GM12878 (cell line): ENCODE results near the gene FBXL17. TPM values are rescaled to one million over a fixed set of nuclear protein-coding genes. Genes with fewer than 3 reads are reported as not detected.

Source experiments
- ATAC-seq: fragments of 200-7000 bp; cut with Tn5 transposase; 3 replicates; pipeline ENCODE4 v1.9.1; 2020; ENCODE audit warnings: mild to moderate bottlenecking, moderate library complexity
- BruUV-seq: library from RNA; stranded (reverse); fragments of 400-500 nt; replicated peaks from 2 replicates; lab custom pipeline; 2021; lab: Mats Ljungman, UMichigan
- CTCF ChIA-PET: fragments of 300-600 bp; sonication (Branson Sonifier 250); formaldehyde crosslinking; extraction: SDS; loops from one replicate; lab custom pipeline; 2021; ENCODE audit warnings: inconsistent platforms; lab: Yijun Ruan, JAX
- POLR2A ChIA-PET: fragments of 350-600 bp; formaldehyde crosslinking; extraction: SDS; loops from one replicate; lab custom pipeline; 2021; ENCODE audit warnings: inconsistent platforms; lab: Charles Lee
- RAD21 ChIA-PET: fragments of 300-600 bp; sonication (Branson Sonifier 250); formaldehyde crosslinking; loops from one replicate; lab custom pipeline; 2023; ENCODE audit warnings: antibody characterized with exemption; ENCODE audit not compliant: unreplicated experiment; lab: Charles Lee
- SMC1A ChIA-PET: fragments of 300-600 bp; sonication (Branson Sonifier 250); formaldehyde crosslinking; loops from one replicate; lab custom pipeline; 2023; ENCODE audit not compliant: unreplicated experiment, uncharacterized antibody; lab: Charles Lee
- DNase-seq: peaks from one replicate; pipeline ENCODE4 v3.0.0-alpha.2; 2011; ENCODE audit warnings: low read depth, low spot score
- FAIRE-seq: peaks from 3 replicates; lab custom pipeline; 2011; peaks lifted over from hg19 to GRCh38; lab: Jason Lieb, UNC
- H2AFZ ChIP-seq: 2 replicates; pipeline ENCODE4 v1.6.0; 2011; ENCODE audit warnings: low read depth, low read length, control low read depth; ENCODE audit not compliant: control insufficient read depth
- H3K27ac ChIP-seq: 2 replicates; pipeline ENCODE4 v1.5.1; 2011; ENCODE audit warnings: control low read depth; ENCODE audit not compliant: control insufficient read depth, insufficient read depth
- H3K27me3 ChIP-seq, 2 experiments: replicated peaks in 1 of 2; 2 replicates each; pipeline versions ENCODE4 v1.6.0 to v1.6.1; 2011; ENCODE audit warnings: low read length in 1 of 2; ENCODE audit not compliant: control insufficient read depth in 2 of 2, insufficient read depth in 2 of 2
- H3K36me3 ChIP-seq, 2 experiments: 2 replicates each; pipeline ENCODE4 v1.5.1; 2011; ENCODE audit warnings: low read length in 1 of 2; ENCODE audit not compliant: control insufficient read depth in 2 of 2, insufficient read depth in 2 of 2
- H3K4me1 ChIP-seq: 2 replicates; pipeline ENCODE4 v1.6.1; 2011; ENCODE audit warnings: mild to moderate bottlenecking, low read length, moderate library complexity, mixed read lengths; ENCODE audit not compliant: control insufficient read depth, insufficient read depth
- H3K4me2 ChIP-seq: 2 replicates; pipeline ENCODE4 v1.6.0; 2011; ENCODE audit warnings: control low read depth; ENCODE audit not compliant: control insufficient read depth, insufficient read depth
- H3K4me3 ChIP-seq: fragments of 200-600 bp; sonication (generic); 2 replicates; pipeline ENCODE4 v1.5.1; 2016
- H3K79me2 ChIP-seq: 2 replicates; pipeline ENCODE4 v1.6.0; 2011; ENCODE audit warnings: low read length; ENCODE audit not compliant: control insufficient read depth, insufficient read depth
- H3K9ac ChIP-seq: 2 replicates; pipeline ENCODE4 v1.8.0; 2011; ENCODE audit warnings: low read length, control low read depth, mixed read lengths; ENCODE audit not compliant: control insufficient read depth, insufficient read depth
- H3K9me3 ChIP-seq: replicated peaks from 3 replicates; pipeline ENCODE4 v1.5.1; 2011; ENCODE audit warnings: mild to moderate bottlenecking, low read length; ENCODE audit not compliant: control insufficient read depth, insufficient read depth
- H4K20me1 ChIP-seq: 2 replicates; pipeline ENCODE4 v1.6.0; 2011; ENCODE audit not compliant: control insufficient read depth, insufficient read depth
- BCL11A ChIP-seq: IDR thresholded peaks from 2 replicates; pipeline ENCODE4 v1.6.1; 2011; ENCODE audit warnings: low read depth, low read length
- CBX3 ChIP-seq: fragments of 200-600 bp; sonication (generic); IDR thresholded peaks from 2 replicates; pipeline ENCODE4 v1.6.1; 2016; ENCODE audit warnings: low read depth, borderline replicate concordance
- EP300 ChIP-seq, 2 experiments: fragments of 150-350 bp in 1 of 2; IDR thresholded peaks; 2 replicates each; pipeline ENCODE4 v1.6.1; 2011 to 2012; ENCODE audit warnings: low read depth in 2 of 2, low read length in 2 of 2, borderline replicate concordance in 1 of 2, improper control_type of control experiment in 1 of 2, inconsistent platforms in 1 of 2; ENCODE audit not compliant: control insufficient read depth in 1 of 2
- JUND ChIP-seq: IDR thresholded peaks from 2 replicates; pipeline ENCODE4 v1.6.1; 2012; ENCODE audit warnings: low read depth, mild to moderate bottlenecking, low read length, improper control_type of control experiment, moderate library complexity
- LARP7 ChIP-seq: fragments of 450-650 bp; IDR thresholded peaks from 2 replicates; pipeline ENCODE4 v1.6.1; 2017; ENCODE audit warnings: mild to moderate bottlenecking
- MEF2A ChIP-seq: IDR thresholded peaks from 2 replicates; pipeline ENCODE4 v1.6.1; 2011; ENCODE audit warnings: low read depth, mild to moderate bottlenecking, low read length, moderate library complexity; ENCODE audit not compliant: insufficient read depth
- SUZ12 ChIP-seq: fragments of 200-600 bp; sonication (generic); IDR thresholded peaks from one replicate; pipeline ENCODE4 v1.6.1; 2018; ENCODE audit warnings: antibody characterized with exemption, mild to moderate bottlenecking; ENCODE audit not compliant: unreplicated experiment
- WGBS: methylation state at CpG from one replicate; pipeline ENCODE4 v1.1.6; 2016; ENCODE audit warnings: low lambda C conversion rate; ENCODE audit not compliant: insufficient replicate concordance, insufficient coverage; ENCODE audit errors: missing lambda C conversion rate; 5-methylcytosine and 5-hydroxymethylcytosine counted together
- in situ Hi-C: fragments of 300-500 bp; cut with MboI; formaldehyde crosslinking; loops from 9 replicates; pipeline ENCODE4 v1.14.3; 2018; ENCODE audit warnings: mixed read lengths
- intact Hi-C: fragments of 100-400 bp; cut with micrococcal nuclease; formaldehyde crosslinking; loops from one replicate; pipeline ENCODE4 v1.14.2; 2022; ENCODE audit not compliant: unreplicated experiment
- polyA plus RNA-seq, 11 experiments: library from polyadenylated mRNA; depleted of rRNA in 4 of 11; unstranded in 6 of 11; stranded (reverse) in 5 of 11; fragments of >200 nt; fragmentation: Nextera tagmentation in 4 of 11; fragmentation: Illumina TruSeq in 1 of 11; extraction: Ambion mirVana in 4 of 11; extraction: Trizol in 1 of 11; gene quantifications; 1 replicate in 1 of 11; 2 replicates in 10 of 11; pipeline versions ENCODE4 v1.2.1 to v1.2.3, GENCODE V29; 2011 to 2016; ENCODE audit warnings: inconsistent platforms in 2 of 11, missing spikeins in 2 of 11, low read depth in 1 of 11
- total RNA-seq, 4 experiments: library from RNA; depleted of rRNA in 3 of 4; stranded (reverse); fragments of >200 nt in 3 of 4; fragmentation: Illumina TruSeq in 1 of 4; extraction: Trizol in 1 of 4; gene quantifications; 2 replicates each; pipeline versions ENCODE4 v1.2.1 to v1.2.3, GENCODE V29; 2013 to 2021
- TF ChIP-seq, protein P1 (sequence below): IDR thresholded peaks from 2 replicates; pipeline ENCODE4 v1.6.1; 2012; ENCODE audit warnings: low read depth, low read length, improper control_type of control experiment
- TF ChIP-seq, protein P2 (sequence below), 3 experiments: IDR thresholded peaks in 2 of 3; conservative IDR thresholded peaks in 1 of 3; 2 replicates each; pipeline ENCODE4 v1.5.1; 2011; ENCODE audit warnings: low read depth in 3 of 3, low read length in 3 of 3, mild to moderate bottlenecking in 3 of 3, control low read depth in 2 of 3, moderate library complexity in 2 of 3, inconsistent platforms in 1 of 3, mixed read lengths in 1 of 3; ENCODE audit not compliant: control insufficient read depth in 2 of 3, insufficient read depth in 1 of 3; ENCODE audit errors: extremely low read depth in 1 of 3
- TF ChIP-seq, protein P3 (sequence below): fragments of 450-650 bp; IDR thresholded peaks from 2 replicates; pipeline ENCODE4 v1.6.1; 2017; ENCODE audit warnings: mild to moderate bottlenecking, moderate library complexity
- TF ChIP-seq, protein P4 (sequence below): fragments of 450-650 bp; formaldehyde crosslinking; IDR thresholded peaks from 2 replicates; pipeline ENCODE4 v1.4.0; 2020; ENCODE audit warnings: mild to moderate bottlenecking, moderate library complexity

The FBXL17 gene
- total and polyA plus RNA-seq, 10 of the 15 experiments (the other 5 are each of a cell fraction or from before 2014, with no cell fraction given): 0.88 to 9.0 (median 4.4) TPM

DNA sequence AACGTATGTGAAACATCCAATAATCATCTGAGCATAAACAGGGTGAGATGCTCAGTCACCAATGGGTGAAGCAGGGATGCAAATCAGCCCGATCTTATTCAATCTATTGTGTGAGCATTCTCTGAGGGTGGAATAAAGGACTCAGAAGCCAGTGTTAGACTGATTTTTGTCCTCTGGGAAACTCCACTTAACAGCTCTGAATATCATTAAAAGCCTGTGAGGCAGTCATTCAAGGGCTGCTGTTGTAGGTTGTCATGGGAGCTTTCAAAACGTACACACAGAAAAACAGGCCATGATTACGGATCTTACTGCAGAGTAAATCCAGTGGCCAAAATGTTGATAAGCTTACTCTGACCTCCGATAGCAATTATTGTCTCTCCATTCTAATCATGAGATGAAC lies 444.7 kb downstream of the FBXL17 start (continued):
- no peak for TF ChIP-seq JUND
- TF ChIP-seq, protein P1, sequence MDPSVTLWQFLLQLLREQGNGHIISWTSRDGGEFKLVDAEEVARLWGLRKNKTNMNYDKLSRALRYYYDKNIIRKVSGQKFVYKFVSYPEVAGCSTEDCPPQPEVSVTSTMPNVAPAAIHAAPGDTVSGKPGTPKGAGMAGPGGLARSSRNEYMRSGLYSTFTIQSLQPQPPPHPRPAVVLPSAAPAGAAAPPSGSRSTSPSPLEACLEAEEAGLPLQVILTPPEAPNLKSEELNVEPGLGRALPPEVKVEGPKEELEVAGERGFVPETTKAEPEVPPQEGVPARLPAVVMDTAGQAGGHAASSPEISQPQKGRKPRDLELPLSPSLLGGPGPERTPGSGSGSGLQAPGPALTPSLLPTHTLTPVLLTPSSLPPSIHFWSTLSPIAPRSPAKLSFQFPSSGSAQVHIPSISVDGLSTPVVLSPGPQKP: no peak

DNA sequence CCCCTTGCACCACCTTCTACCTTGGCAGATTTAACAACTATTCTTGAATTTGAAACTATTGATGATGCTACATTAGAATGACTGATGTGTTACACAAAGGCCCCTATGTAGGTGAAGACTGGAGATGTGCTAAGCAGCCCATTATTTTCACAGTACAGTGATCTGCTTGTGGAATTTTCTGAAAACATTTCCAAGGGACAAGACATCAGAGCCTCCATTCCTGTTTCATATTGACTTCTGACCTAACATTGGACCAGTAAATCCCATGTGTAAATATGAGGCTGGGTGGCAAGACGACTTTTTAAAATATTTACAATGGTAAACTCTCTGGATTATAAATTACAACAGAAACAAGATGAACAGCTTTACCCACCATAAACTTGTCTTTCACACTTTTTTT lies 445.4 kb downstream of the FBXL17 start:
- RAD21 ChIA-PET: no interaction called here
- Histone ChIP-seq H2AFZ (no peak overlapping the region), H4K20me1 (no peaks in the 10 kb centered on the region), H3K4me2 (no peak overlapping the region), H3K4me3 (no peak overlapping the region), H3K4me1 (no peaks in the 10 kb centered on the region), H3K9me3 (no peaks in the 10 kb centered on the region), H3K27me3 (no peaks in the 10 kb centered on the region), H3K27ac (no peak overlapping the region), H3K9ac (no peak overlapping the region), H3K36me3 (no peaks in the 10 kb centered on the region), H3K79me2 (no peaks in the 10 kb centered on the region)
- WGBS: 44% methylated on average over 1 of the region's 1 CpG
- no TSS peak for BruUV-seq
- FAIRE-seq (no peak), ATAC-seq (no peak), DNase-seq (no peak)
- intact Hi-C loops (no loop called here), in situ Hi-C loops (no loop called here)
- CTCF ChIA-PET: no interaction called here
- POLR2A ChIA-PET: no interaction called here
- SMC1A ChIA-PET: no interaction called here
- TF ChIP-seq, protein P2, sequence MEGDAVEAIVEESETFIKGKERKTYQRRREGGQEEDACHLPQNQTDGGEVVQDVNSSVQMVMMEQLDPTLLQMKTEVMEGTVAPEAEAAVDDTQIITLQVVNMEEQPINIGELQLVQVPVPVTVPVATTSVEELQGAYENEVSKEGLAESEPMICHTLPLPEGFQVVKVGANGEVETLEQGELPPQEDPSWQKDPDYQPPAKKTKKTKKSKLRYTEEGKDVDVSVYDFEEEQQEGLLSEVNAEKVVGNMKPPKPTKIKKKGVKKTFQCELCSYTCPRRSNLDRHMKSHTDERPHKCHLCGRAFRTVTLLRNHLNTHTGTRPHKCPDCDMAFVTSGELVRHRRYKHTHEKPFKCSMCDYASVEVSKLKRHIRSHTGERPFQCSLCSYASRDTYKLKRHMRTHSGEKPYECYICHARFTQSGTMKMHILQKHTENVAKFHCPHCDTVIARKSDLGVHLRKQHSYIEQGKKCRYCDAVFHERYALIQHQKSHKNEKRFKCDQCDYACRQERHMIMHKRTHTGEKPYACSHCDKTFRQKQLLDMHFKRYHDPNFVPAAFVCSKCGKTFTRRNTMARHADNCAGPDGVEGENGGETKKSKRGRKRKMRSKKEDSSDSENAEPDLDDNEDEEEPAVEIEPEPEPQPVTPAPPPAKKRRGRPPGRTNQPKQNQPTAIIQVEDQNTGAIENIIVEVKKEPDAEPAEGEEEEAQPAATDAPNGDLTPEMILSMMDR (IDR thresholded peaks at IDR 0.05 in 2 of 3, conservative IDR thresholded peaks at IDR 0.05 in 1 of 3; ENCODE audit: control insufficient read depth in 2 of 3, extremely low read depth in 1 of 3, insufficient read depth in 1 of 3, low read depth in 3 of 3, low read length in 3 of 3): no peak
- no peak for TF ChIP-seq BCL11A
- TF ChIP-seq SUZ12: no peak
- no peak for TF ChIP-seq MEF2A
- no peak for TF ChIP-seq EP300 (IDR thresholded peaks at IDR 0.05; ENCODE audit: borderline replicate concordance in 1 of 2, control insufficient read depth in 1 of 2, low read depth in 2 of 2, low read length in 2 of 2)
- TF ChIP-seq, protein P3, sequence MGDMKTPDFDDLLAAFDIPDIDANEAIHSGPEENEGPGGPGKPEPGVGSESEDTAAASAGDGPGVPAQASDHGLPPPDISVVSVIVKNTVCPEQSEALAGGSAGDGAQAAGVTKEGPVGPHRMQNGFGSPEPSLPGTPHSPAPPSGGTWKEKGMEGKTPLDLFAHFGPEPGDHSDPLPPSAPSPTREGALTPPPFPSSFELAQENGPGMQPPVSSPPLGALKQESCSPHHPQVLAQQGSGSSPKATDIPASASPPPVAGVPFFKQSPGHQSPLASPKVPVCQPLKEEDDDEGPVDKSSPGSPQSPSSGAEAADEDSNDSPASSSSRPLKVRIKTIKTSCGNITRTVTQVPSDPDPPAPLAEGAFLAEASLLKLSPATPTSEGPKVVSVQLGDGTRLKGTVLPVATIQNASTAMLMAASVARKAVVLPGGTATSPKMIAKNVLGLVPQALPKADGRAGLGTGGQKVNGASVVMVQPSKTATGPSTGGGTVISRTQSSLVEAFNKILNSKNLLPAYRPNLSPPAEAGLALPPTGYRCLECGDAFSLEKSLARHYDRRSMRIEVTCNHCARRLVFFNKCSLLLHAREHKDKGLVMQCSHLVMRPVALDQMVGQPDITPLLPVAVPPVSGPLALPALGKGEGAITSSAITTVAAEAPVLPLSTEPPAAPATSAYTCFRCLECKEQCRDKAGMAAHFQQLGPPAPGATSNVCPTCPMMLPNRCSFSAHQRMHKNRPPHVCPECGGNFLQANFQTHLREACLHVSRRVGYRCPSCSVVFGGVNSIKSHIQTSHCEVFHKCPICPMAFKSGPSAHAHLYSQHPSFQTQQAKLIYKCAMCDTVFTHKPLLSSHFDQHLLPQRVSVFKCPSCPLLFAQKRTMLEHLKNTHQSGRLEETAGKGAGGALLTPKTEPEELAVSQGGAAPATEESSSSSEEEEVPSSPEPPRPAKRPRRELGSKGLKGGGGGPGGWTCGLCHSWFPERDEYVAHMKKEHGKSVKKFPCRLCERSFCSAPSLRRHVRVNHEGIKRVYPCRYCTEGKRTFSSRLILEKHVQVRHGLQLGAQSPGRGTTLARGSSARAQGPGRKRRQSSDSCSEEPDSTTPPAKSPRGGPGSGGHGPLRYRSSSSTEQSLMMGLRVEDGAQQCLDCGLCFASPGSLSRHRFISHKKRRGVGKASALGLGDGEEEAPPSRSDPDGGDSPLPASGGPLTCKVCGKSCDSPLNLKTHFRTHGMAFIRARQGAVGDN: no peak
- TF ChIP-seq, protein P4, sequence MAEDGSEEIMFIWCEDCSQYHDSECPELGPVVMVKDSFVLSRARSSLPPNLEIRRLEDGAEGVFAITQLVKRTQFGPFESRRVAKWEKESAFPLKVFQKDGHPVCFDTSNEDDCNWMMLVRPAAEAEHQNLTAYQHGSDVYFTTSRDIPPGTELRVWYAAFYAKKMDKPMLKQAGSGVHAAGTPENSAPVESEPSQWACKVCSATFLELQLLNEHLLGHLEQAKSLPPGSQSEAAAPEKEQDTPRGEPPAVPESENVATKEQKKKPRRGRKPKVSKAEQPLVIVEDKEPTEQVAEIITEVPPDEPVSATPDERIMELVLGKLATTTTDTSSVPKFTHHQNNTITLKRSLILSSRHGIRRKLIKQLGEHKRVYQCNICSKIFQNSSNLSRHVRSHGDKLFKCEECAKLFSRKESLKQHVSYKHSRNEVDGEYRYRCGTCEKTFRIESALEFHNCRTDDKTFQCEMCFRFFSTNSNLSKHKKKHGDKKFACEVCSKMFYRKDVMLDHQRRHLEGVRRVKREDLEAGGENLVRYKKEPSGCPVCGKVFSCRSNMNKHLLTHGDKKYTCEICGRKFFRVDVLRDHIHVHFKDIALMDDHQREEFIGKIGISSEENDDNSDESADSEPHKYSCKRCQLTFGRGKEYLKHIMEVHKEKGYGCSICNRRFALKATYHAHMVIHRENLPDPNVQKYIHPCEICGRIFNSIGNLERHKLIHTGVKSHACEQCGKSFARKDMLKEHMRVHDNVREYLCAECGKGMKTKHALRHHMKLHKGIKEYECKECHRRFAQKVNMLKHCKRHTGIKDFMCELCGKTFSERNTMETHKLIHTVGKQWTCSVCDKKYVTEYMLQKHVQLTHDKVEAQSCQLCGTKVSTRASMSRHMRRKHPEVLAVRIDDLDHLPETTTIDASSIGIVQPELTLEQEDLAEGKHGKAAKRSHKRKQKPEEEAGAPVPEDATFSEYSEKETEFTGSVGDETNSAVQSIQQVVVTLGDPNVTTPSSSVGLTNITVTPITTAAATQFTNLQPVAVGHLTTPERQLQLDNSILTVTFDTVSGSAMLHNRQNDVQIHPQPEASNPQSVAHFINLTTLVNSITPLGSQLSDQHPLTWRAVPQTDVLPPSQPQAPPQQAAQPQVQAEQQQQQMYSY: no peak
- no peak for TF ChIP-seq CBX3
- TF ChIP-seq LARP7: no peak
